A172 (cell line): ENCODE results near the gene POU2F3. TPM values are rescaled to one million over a fixed set of nuclear protein-coding genes. Genes with fewer than 3 reads are reported as not detected.

Experiments
- DNase-seq: peaks from one replicate; pipeline ENCODE4 v3.0.0-alpha.2; 2015; ENCODE audit warnings: low spot score
- total RNA-seq: library from RNA; depleted of rRNA; stranded (reverse); fragments of >200 nt; shearing (Covaris generic); gene quantifications from 2 replicates; pipeline ENCODE4 v1.2.3, GENCODE V29; 2014; rRNA removed

POU2F3 gene
- total RNA-seq, result 0.07 and 0.48 TPM in 2 replicates

DNA sequence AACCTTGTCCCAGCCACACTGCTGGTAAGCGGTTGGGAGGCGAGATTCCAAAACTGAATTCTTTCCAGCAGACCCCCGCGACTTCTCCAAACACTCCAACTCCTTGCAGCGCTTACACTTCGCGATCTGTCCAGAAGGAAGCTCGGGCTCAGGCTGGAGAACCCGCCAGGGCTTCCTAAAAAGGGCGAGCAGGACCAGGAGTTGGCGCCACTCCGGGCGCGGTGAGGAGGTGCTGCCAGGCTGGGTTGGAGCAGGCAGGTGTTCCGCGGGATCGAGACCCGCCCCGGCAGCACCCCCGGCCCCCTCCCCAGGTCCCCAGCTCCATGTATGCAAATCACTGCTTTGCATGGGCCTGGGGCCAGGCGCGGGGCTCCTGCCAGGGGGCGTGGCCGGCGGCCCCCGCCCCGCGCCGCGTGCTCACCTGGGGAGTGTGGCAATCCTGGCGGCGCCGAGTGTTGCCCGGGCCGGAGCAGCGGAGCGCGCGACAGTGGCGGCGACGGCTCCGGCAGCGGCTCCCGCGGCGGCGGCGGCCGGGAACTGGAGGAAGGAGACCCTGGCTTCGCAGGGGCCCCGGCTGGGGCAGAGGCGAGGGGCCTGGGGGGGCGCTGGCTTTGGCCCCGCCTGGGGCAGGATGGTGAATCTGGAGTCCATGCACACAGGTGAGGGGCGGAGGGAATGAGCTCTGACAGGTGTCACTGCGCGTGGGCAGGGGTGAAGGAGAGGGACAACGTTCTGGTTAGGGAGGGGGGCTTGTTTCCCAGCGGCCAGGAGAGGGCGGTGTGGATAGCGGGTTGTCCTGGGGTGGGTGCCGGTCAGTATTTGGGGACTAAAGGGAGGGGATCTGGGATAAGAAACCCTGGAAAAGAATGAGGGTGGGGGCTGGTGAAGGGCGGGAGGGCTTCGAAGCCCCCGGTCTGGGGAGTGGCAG is at the start of gene POU2F3:
Gene POU2F3, plus strand, starts transcription at position 428 of the 928 bp plus-strand sequence. Its CDS starts 204 bp downstream, at position 632.
- DNase-seq, result no peak

- no peak for DNase-seq
These were observed 48.9 kb upstream of the POU2F3 start for GRCh38 chr11:120191058-120191457.

- DNase-seq, result no peak
These were observed 46.9 kb upstream of the POU2F3 start for GRCh38 chr11:120192831-120193625.

GRCh38 chr11:120194166-120194565 is 45.8 kb upstream of the POU2F3 start:
- no peak for DNase-seq

GRCh38 chr11:120195601-120196320 is 44.2 kb upstream of the POU2F3 start:
- no peak for DNase-seq

DNA sequence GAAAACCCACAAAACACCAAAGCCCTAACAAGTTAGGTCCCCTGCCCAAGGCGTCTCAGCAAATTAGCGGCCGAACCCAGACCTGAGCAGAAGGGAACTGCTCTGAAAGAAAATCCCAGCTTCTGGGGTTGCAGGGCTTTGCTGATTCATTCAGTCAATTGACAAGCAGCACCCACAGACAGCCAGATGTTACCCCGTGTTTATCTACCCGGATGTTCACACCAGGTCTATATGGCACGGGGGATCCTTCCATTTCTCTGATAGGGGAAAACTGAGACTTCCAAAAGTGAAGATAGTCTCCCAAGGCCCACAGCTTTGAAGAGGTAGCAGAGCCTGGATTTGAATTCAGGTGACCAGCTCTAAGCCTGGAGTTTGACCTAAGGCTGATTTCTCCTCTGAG is 43.1 kb upstream of the POU2F3 start:
- DNase-seq, result no peak

- DNase-seq, result peak; percentile 37
These were observed 42.6 kb upstream of the POU2F3 start for GRCh38 chr11:120197251-120197891.

DNA sequence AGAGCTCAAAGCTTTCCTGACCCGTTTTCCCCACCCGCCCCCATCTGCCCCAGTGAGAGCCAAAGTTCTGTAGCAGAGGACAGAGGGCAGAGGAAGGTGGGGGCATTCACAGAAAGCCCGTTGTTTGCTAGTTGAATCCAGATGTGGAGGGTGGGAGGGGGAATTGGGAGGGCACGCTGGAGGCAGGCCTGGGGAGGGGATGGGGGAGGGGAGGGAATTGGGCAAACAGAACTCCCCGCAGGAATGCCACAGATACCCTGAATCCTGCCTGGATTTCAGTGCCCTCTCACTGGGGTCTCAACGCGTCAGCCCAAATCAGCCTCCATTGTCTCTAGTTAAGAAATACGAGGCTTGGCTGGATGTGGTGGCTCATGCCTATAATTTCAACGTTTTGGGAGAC is 42.0 kb upstream of the POU2F3 start:
- DNase-seq, result no peak

DNA sequence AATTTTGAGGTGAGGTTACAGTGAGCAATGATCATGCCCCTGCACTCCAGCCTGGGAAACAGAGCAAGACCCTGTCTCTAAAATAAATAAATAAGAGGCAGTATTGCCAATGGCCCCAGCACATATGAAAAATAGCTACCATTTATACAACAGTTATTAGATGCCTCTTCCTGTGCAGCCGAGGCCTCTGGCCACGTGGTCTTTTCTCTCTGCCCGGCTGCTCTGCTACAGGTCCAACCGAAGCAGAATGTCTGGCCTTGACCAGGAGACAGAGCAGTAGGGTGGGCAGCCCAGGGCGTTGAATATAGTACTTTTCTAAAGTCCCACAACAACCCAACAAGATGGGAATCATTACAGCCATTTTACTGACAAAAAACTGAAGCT is 41.5 kb upstream of the POU2F3 start:
- DNase-seq, result no peak

GRCh38 chr11:120198787-120199469 is 41.0 kb upstream of the POU2F3 start:
- DNase-seq, result no peak

DNA sequence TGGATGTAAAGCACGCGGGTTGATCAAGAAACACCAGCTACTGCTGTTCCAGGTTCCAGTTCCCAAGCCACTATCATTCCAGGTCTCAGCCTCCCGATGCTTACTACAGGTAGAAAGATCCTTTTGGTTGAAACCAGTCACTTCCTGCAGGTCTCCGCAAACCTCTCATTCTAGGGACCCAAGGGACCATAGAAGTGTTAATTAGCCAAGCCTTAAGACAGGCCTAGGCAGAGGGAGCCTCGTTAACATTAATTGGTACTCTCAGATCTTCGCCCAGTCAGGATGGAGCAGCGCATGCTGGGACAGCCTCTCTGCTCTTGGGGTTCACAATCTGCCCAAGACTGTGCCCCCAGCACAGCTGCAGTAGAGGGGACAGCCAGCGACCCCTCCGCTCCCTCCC is 40.3 kb upstream of the POU2F3 start:
- no peak for DNase-seq

DNA sequence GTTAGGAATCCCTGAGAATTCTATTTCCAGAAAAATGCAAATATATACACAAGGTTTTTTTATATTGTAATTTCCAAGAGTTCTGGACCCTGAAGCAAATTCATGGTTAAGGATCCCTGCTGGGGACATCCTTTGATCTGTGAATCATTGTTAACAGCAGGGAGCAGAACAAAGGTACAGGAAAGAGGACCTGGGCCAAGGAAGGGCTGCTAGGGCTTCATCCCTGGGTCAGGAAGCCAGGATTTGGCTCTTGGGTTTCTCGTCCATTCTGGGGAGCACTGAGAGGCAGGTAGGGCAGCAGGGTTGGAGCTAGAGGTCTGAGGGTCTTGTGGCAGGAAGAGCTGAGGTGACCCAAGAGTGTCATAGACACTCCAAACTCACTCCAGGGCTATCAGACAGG is 39.3 kb upstream of the POU2F3 start:
- DNase-seq, result no peak

- DNase-seq, result no peak
These were observed 38.3 kb upstream of the POU2F3 start for GRCh38 chr11:120201653-120202052.

- DNase-seq, result no peak
These were observed 36.3 kb upstream of the POU2F3 start for GRCh38 chr11:120203626-120204025.

DNA sequence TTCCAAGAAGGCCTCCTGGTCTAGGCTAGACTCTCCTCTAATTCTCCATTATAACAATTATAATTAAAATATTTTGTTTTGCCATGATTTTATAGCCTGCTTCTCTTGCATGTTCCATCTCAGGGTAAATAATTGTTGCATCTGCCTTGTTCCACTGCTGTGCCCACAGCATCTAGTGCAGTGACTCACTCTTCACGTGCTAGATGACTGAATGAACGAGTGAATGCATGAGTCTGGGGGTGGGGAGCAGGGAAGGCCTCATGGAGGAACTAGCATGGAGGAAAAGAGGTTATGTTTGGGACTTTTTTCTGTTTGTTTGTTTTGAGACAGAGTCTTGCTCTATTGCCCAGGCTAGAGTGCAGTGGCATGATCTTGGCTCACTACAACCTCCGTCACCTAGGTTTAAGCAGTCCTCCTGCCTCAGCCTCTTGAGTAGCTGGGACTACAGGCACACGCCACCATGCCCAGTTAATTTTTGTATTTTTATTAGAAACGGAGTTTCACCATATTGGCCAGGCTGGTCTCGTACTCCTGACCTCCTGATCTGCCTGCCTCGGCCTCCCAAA is 34.3 kb upstream of the POU2F3 start:
- DNase-seq, result peak; percentile 62

DNA sequence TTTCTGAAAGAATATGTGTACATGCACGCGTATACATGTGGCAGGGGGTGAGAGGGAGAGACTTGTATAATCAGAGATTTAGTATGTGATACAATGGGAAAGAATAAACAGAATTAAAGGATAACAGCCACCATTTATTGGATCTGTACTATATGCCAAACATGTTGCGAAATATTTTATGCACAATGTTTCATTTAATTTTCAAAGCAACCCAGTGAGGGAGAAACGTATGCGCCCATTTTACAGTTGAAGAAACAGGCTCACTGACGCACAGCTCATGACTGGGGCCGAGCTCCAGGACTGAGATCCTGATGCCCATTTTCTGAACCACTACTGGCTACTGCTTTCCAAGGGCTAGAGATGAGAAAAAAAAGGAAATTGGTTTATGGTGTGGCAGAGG is 32.4 kb upstream of the POU2F3 start:
- no peak for DNase-seq

DNA sequence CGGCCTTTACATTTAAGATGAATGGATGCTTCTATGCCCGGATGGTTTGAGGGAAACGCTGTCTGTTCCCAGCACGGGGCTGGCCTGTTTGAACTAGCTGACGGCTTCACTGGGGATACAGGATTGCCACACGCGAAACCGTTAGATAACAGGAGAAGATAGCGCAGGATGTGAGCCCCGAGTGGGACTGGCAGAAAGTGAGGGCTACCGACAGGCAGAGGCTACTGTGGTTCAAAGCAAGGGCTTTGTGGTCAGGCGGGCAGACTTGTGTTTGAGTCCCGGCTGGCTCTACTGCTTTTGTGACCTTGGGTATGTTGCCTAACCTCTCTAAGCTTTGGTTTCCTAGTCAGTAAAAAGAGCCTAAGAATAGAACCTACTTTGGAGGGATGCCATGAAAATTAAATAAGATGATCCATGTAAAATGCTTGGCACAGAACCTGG is 31.9 kb upstream of the POU2F3 start:
- DNase-seq, result no peak

DNA sequence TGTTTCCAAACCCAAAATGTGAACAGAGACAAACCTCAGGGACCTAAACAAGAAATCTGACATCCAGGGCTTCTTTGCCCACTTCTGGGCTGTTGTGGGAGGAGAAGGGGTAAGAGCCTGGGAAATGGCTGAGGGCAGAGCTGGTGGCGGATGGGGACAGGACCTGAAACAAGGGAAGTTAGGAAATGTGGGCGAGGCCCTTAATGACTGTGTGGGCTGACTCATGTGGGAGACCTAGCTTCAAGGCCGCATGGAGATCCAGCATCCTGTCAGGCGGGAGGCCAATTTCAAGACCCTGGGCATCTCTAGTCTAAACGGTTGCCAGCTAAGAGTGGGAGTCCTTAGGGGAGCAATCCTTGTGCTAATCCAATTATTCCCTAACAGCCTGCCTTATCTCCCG is 31.2 kb upstream of the POU2F3 start:
- peak; percentile 84 for DNase-seq

DNA sequence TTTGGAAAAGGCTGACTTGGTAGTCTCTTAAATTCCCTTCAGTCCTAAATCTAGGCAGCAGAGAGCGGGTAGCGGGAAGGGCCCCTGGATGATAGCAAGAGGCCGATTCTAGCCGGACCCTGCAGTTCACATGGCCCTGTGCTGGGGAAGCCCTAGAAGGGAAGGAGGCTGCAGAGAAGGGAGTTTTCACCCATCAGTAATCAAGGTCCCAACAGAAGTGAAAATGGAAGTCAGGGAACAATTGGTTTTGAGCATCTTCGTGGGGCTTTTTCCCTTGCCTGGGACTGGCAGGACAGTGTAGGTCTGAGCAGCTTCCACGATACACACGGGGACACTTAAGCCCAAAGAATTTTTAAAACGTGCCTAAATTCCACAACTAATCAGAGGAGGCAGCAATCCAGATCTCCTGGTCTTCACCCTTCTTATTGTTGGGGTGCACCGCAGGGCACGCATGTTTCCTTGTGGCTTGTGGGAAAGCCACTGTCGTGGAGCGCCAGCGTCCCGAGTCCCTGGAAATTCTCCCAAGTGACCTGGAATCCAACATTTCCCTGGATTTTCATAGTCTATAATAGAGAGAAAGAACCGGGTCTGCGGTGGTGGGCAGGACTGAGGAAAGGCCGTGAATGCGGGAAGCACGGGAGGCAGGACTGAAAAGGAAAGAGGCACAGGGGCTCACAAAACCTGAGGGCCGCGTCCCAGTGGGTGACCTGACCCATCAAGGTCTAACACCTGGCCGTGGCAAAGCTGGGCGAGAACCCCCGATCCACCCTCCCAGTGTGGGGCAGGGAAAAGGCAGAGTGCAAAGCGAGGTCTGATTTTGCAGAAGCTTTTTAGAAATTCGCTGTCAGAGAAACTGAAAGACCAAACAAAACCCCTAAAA is 30.0 kb upstream of the POU2F3 start:
- DNase-seq, result no peak
